PFSK-1 (cell line): ENCODE data around the gene SCRG1.

Source experiments
- FOXP2 ChIP-seq: optimal IDR thresholded peaks from 2 replicates; pipeline ENCODE3; 2011; ENCODE audit warnings: borderline replicate concordance, control low read depth, inconsistent platforms; ENCODE audit not compliant: insufficient read depth; ENCODE audit errors: extremely low read length, extremely low read depth
- POLR2AphosphoS5 ChIP-seq: IDR thresholded peaks from 2 replicates; pipeline ENCODE4 v1.6.1; 2012; ENCODE audit warnings: low read depth, mild to moderate bottlenecking, control low read depth, low read length, moderate library complexity
- SIN3A ChIP-seq: IDR thresholded peaks from 2 replicates; pipeline ENCODE4 v1.6.1; 2012; ENCODE audit warnings: mild to moderate bottlenecking, low read length, moderate library complexity, borderline replicate concordance; ENCODE audit not compliant: insufficient read depth
- TAF1 ChIP-seq: IDR thresholded peaks from 2 replicates; pipeline ENCODE4 v1.6.1; 2012; ENCODE audit warnings: low read length, control low read depth, borderline replicate concordance; ENCODE audit not compliant: insufficient read depth
- TF ChIP-seq, protein P1 (sequence below), 2 experiments: IDR thresholded peaks; 2 replicates each; pipeline versions ENCODE4 v1.6.1 to v1.8.0; 2011 to 2012; ENCODE audit warnings: low read depth in 2 of 2, low read length in 2 of 2, control low read depth in 1 of 2, inconsistent platforms in 1 of 2, mild to moderate bottlenecking in 1 of 2, moderate library complexity in 1 of 2; ENCODE audit not compliant: insufficient read depth in 1 of 2

Gene SCRG1

GRCh38 chr4:173426064-173426463, 27.1 kb upstream of the SCRG1 start:
- no peak for TF ChIP-seq TAF1
- no peak for TF ChIP-seq POLR2AphosphoS5
- no peak for TF ChIP-seq FOXP2
- no peak for TF ChIP-seq SIN3A
- TF ChIP-seq, protein P1, sequence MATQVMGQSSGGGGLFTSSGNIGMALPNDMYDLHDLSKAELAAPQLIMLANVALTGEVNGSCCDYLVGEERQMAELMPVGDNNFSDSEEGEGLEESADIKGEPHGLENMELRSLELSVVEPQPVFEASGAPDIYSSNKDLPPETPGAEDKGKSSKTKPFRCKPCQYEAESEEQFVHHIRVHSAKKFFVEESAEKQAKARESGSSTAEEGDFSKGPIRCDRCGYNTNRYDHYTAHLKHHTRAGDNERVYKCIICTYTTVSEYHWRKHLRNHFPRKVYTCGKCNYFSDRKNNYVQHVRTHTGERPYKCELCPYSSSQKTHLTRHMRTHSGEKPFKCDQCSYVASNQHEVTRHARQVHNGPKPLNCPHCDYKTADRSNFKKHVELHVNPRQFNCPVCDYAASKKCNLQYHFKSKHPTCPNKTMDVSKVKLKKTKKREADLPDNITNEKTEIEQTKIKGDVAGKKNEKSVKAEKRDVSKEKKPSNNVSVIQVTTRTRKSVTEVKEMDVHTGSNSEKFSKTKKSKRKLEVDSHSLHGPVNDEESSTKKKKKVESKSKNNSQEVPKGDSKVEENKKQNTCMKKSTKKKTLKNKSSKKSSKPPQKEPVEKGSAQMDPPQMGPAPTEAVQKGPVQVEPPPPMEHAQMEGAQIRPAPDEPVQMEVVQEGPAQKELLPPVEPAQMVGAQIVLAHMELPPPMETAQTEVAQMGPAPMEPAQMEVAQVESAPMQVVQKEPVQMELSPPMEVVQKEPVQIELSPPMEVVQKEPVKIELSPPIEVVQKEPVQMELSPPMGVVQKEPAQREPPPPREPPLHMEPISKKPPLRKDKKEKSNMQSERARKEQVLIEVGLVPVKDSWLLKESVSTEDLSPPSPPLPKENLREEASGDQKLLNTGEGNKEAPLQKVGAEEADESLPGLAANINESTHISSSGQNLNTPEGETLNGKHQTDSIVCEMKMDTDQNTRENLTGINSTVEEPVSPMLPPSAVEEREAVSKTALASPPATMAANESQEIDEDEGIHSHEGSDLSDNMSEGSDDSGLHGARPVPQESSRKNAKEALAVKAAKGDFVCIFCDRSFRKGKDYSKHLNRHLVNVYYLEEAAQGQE (IDR thresholded peaks at IDR 0.05; ENCODE audit: insufficient read depth in 1 of 2, low read depth in 2 of 2, low read length in 2 of 2), result no peak

GRCh38 chr4:173424899-173425805, 26.2 kb upstream of the SCRG1 start:
- TF ChIP-seq FOXP2 (no peak), TAF1 (no peak), SIN3A (no peak), POLR2AphosphoS5 (no peak)
- TF ChIP-seq, protein P1 (IDR thresholded peaks at IDR 0.05; ENCODE audit: insufficient read depth in 1 of 2, low read depth in 2 of 2, low read length in 2 of 2), result no peak

GRCh38 chr4:173420801-173421200, 21.9 kb upstream of the SCRG1 start:
- TF ChIP-seq TAF1, result no peak
- TF ChIP-seq POLR2AphosphoS5, result no peak
- TF ChIP-seq, protein P1 (IDR thresholded peaks at IDR 0.05; ENCODE audit: insufficient read depth in 1 of 2, low read depth in 2 of 2, low read length in 2 of 2), result no peak
- TF ChIP-seq SIN3A, result no peak

DNA sequence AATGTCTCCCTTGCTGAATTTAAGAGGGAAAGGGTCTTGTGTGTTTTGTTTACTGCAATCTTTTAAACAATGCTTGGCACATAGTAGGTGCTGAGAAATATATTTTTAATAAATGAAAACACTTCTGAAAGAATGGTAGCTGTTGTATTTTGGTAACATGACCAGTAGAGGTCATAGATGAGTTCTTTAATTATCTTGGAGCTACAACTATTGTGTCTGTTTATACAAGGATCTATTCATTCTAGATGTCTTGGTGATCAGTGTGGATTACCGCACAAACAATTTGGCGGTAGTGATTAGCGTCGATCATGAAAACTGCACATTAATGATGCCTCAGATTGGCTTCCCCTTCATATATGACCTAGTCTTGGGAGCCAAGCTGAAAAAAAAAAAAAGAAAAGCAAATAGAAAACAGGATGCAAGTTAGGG, 21.4 kb upstream of the SCRG1 start:
- TF ChIP-seq, protein P1 (IDR thresholded peaks at IDR 0.05; ENCODE audit: insufficient read depth in 1 of 2, low read depth in 2 of 2, low read length in 2 of 2), result no peak
- no peak for TF ChIP-seq TAF1
- no peak for TF ChIP-seq FOXP2
- TF ChIP-seq SIN3A, result no peak
- no peak for TF ChIP-seq POLR2AphosphoS5
